K562 (cell line): ENCODE data around the gene MARS1. TPM values are rescaled to one million over a fixed set of nuclear protein-coding genes. Genes with fewer than 3 reads are reported as not detected.

ENCODE experiments used
- ATAC-seq: fragments of 200-7000 bp; cut with Tn5 transposase; 3 replicates; pipeline ENCODE4 v1.9.1; 2020; ENCODE audit warnings: moderate library complexity
- BruUV-seq: library from RNA; stranded (reverse); fragments of 400-500 nt; replicated peaks from 2 replicates; lab custom pipeline; 2021; lab: Mats Ljungman, UMichigan
- CTCF ChIA-PET: fragments of 300-600 bp; formaldehyde crosslinking; extraction: SDS; loops from one replicate; lab custom pipeline; 2021; ENCODE audit warnings: low intra/inter-chr PET ratio; lab: Yijun Ruan, JAX
- POLR2A ChIA-PET: fragments of 300-600, 350-650 bp; sonication (Branson Sonifier 250); formaldehyde crosslinking; extraction: SDS; loops from one replicate; lab custom pipeline; 2021; ENCODE audit warnings: antibody characterized with exemption, inconsistent platforms; lab: Yijun Ruan, JAX
- DNase-seq, 4 experiments: peaks; one replicate each; pipeline versions ENCODE4 v3.0.0 to v3.0.0-alpha.2; 2011 to 2018; ENCODE audit warnings: low spot score in 3 of 4, mixed read lengths in 3 of 4; ENCODE audit errors: extremely low read depth in 1 of 4
- FAIRE-seq: peaks from 2 replicates; lab custom pipeline; 2011; peaks lifted over from hg19 to GRCh38; lab: Jason Lieb, UNC
- H2AFZ ChIP-seq: 2 replicates; pipeline ENCODE4 v1.6.0; 2011; ENCODE audit warnings: low read depth, low read length, control low read depth, inconsistent platforms
- H3K27ac ChIP-seq: fragments of 200-600 bp; 3 replicates; pipeline ENCODE4 v1.8.0; 2011; ENCODE audit warnings: low read depth, mild to moderate bottlenecking, control low read depth, inconsistent platforms, low read length, moderate library complexity, mixed read lengths; ENCODE audit errors: extremely low read depth
- H3K27me3 ChIP-seq, 2 experiments: fragments of 300-600 bp in 1 of 2; 2 replicates in 1 of 2; 3 replicates in 1 of 2; pipeline versions ENCODE4 v1.6.0 to v1.8.0; 2011; ENCODE audit warnings: inconsistent platforms in 2 of 2, low read length in 2 of 2, mild to moderate bottlenecking in 1 of 2, mixed read lengths in 1 of 2, moderate library complexity in 1 of 2; ENCODE audit not compliant: control insufficient read depth in 2 of 2, insufficient read depth in 2 of 2
- H3K36me3 ChIP-seq: fragments of 300-600 bp; 3 replicates; pipeline ENCODE4 v1.8.0; 2011; ENCODE audit warnings: mild to moderate bottlenecking, low read length, inconsistent platforms; ENCODE audit not compliant: control insufficient read depth, insufficient read depth
- H3K4me1 ChIP-seq, 2 experiments: fragments of 200-600 bp in 1 of 2; replicated peaks in 1 of 2; 2 replicates in 1 of 2; 3 replicates in 1 of 2; pipeline versions ENCODE4 v1.5.1 to v1.8.0; 2011; ENCODE audit warnings: inconsistent platforms in 2 of 2, low read length in 2 of 2, mild to moderate bottlenecking in 1 of 2, mixed read lengths in 1 of 2, moderate library complexity in 1 of 2; ENCODE audit not compliant: control insufficient read depth in 2 of 2, insufficient read depth in 2 of 2
- H3K4me2 ChIP-seq: 2 replicates; pipeline ENCODE4 v1.6.1; 2011; ENCODE audit warnings: low read length, control low read depth, inconsistent platforms, mixed read lengths; ENCODE audit not compliant: insufficient read depth
- H3K4me3 ChIP-seq: fragments of 200-600 bp; sonication (generic), shearing (Covaris generic); 2 replicates; pipeline ENCODE4 v1.5.1; 2016; ENCODE audit warnings: control low read depth, inconsistent platforms
- H3K79me2 ChIP-seq: fragments of 200-600 bp; 3 replicates; pipeline ENCODE4 v1.8.0; 2011; ENCODE audit warnings: low read length, inconsistent platforms; ENCODE audit not compliant: control insufficient read depth, insufficient read depth
- H3K9ac ChIP-seq, 2 experiments: 2 replicates each; pipeline versions ENCODE4 v1.6.0 to v1.6.1; 2011; ENCODE audit warnings: low read depth in 2 of 2, low read length in 2 of 2, control low read depth in 1 of 2, inconsistent platforms in 1 of 2, mild to moderate bottlenecking in 1 of 2, mixed read lengths in 1 of 2; ENCODE audit not compliant: insufficient read depth in 1 of 2
- H3K9me1 ChIP-seq: one replicate; pipeline ENCODE4 v1.6.0; 2011; ENCODE audit warnings: inconsistent platforms, mild to moderate bottlenecking, low read length, moderate library complexity; ENCODE audit not compliant: control insufficient read depth, insufficient read depth
- H3K9me3 ChIP-seq: replicated peaks from 2 replicates; pipeline ENCODE4 v1.5.1; 2011; ENCODE audit warnings: low read depth, low read length, inconsistent platforms; ENCODE audit not compliant: control insufficient read depth, insufficient read depth
- H4K20me1 ChIP-seq: replicated peaks from 2 replicates; pipeline ENCODE4 v1.6.1; 2011; ENCODE audit warnings: low read length, inconsistent platforms, mixed read lengths; ENCODE audit not compliant: control insufficient read depth, insufficient read depth
- HLTF ChIP-seq: fragments of 450-650 bp; IDR thresholded peaks from 2 replicates; pipeline ENCODE4 v1.6.1; 2016
- MAFG ChIP-seq: fragments of 450-650 bp; conservative IDR thresholded peaks from 2 replicates; pipeline ENCODE4 v1.6.1; 2016; ENCODE audit warnings: missing genetic modification characterization, missing compliant biosample characterization
- POLR2AphosphoS2 ChIP-seq: IDR thresholded peaks from 2 replicates; pipeline ENCODE4 v1.6.1; 2012; ENCODE audit warnings: low read length, improper control_type of control experiment
- POLR2AphosphoS5 ChIP-seq: IDR thresholded peaks from 2 replicates; pipeline ENCODE4 v1.6.1; 2011; ENCODE audit warnings: mild to moderate bottlenecking, low read depth, low read length, moderate library complexity; ENCODE audit not compliant: control insufficient read depth, insufficient read depth
- SLC30A9 ChIP-seq: fragments of 250-450 bp; sonication (Bioruptor Pico); IDR thresholded peaks from 2 replicates; pipeline ENCODE4 v1.8.0; 2022; ENCODE audit warnings: mild to moderate bottlenecking, moderate library complexity
- TAF15 ChIP-seq: fragments of 200-400 bp; formaldehyde crosslinking; IDR thresholded peaks from 2 replicates; pipeline ENCODE4 v1.6.1; 2017; ENCODE audit warnings: mild to moderate bottlenecking, low read depth, low read length, moderate library complexity
- TOE1 ChIP-seq, 2 experiments: fragments of 450-650 bp in 1 of 2; sonication (generic) in 1 of 2; formaldehyde crosslinking in 1 of 2; IDR thresholded peaks; 2 replicates each; pipeline versions ENCODE4 v1.7.1 to v1.8.0; 2016 to 2022; ENCODE audit warnings: borderline replicate concordance in 2 of 2, mild to moderate bottlenecking in 2 of 2, antibody characterized with exemption in 1 of 2, inconsistent platforms in 1 of 2, low read depth in 1 of 2, missing genetic modification reagents in 1 of 2, moderate library complexity in 1 of 2
- ZKSCAN3 ChIP-seq: fragments of 250-450 bp; sonication (Bioruptor Pico); IDR thresholded peaks from 2 replicates; pipeline ENCODE4 v1.4.0; 2020
- WGBS: fragments of 100-300 bp; shearing (Covaris generic); methylation state at CpG from one replicate; pipeline ENCODE4 v1.1.6; 2016; ENCODE audit warnings: low coverage, mixed read lengths; ENCODE audit not compliant: insufficient coverage; ENCODE audit errors: missing lambda C conversion rate; 5-methylcytosine and 5-hydroxymethylcytosine counted together
- in situ Hi-C: fragments of 300-500 bp; cut with MboI; formaldehyde crosslinking; loops from 4 replicates; pipeline ENCODE4 v1.15.0; 2018; ENCODE audit warnings: inconsistent platforms, mixed read lengths
- intact Hi-C: fragments of 100-400 bp; cut with micrococcal nuclease; formaldehyde crosslinking; loops from 2 replicates; pipeline ENCODE4 v1.14.2; 2022
- polyA plus RNA-seq, 8 experiments: library from polyadenylated mRNA; depleted of rRNA in 4 of 8; stranded (reverse) in 5 of 8; unstranded in 3 of 8; fragments of >200 nt; fragmentation: Nextera tagmentation in 2 of 8; fragmentation: Illumina TruSeq in 1 of 8; extraction: Ambion mirVana in 2 of 8; extraction: Trizol in 1 of 8; gene quantifications; 2 replicates each; pipeline versions ENCODE4 v1.2.1 to v1.2.3, GENCODE V29; 2011 to 2014; ENCODE audit warnings: inconsistent platforms in 1 of 8, missing spikeins in 1 of 8
- total RNA-seq, 7 experiments: library from RNA; depleted of rRNA in 6 of 7; stranded (reverse); fragments of >200 nt in 6 of 7; fragmentation: Illumina TruSeq in 2 of 7; extraction: Trizol in 2 of 7; gene quantifications; 2 replicates each; pipeline versions ENCODE4 v1.2.1 to v1.2.3, GENCODE V29; 2011 to 2021; ENCODE audit warnings: low replicate concordance in 1 of 7
- TF ChIP-seq, protein P1 (sequence below): sonication (generic); formaldehyde crosslinking; IDR thresholded peaks from 2 replicates; pipeline ENCODE4 v1.8.1; 2023; ENCODE audit warnings: missing genetic modification reagents, mild to moderate bottlenecking, borderline replicate concordance

Gene MARS1
- total and polyA plus RNA-seq, 9 of the 15 experiments (the other 6 are each of a cell fraction or from before 2014, with no cell fraction given), result 117 to 382 (median 220) TPM

DNA sequence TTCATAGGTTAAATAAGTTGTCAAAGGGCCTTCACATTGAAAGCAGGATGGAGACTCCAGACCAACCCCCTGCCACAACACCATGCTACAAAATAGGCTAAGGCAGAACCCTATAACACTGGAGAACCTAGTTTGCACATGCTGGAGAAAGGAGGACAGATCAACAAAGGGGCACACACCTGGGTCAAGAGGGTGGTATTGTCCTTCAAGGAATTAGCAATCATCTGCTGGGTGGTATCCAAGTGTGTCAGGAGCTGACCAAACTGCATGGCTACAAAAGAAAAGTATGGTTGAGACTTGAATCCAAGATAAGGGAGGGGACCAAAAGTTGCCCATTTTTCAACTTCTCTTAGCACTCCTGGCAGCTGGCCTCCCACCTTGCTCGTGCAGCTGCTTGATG, 44.0 kb downstream of the MARS1 start:
- BruUV-seq, result no TSS peak
- no peak for FAIRE-seq
- Histone ChIP-seq H3K27me3 (no peaks in the 10 kb centered on the region), H3K9ac (no peak overlapping the region), H3K27ac (no peak overlapping the region), H3K4me3 (no peak overlapping the region), H4K20me1 (no peaks in the 10 kb centered on the region), H3K9me1 (no peaks in the 10 kb centered on the region), H3K79me2 (no peaks in the 10 kb centered on the region), H3K4me2 (no peak overlapping the region), H3K9me3 (no peaks in the 10 kb centered on the region), H3K4me1 (peaks cover 0 to 2% of the 10 kb centered on the region in 2 experiments; a peak in 1 of 5 replicates), H3K36me3 (peaks cover 93% of the 10 kb centered on the region), H2AFZ (no peak overlapping the region)
- ATAC-seq, result no peak
- TF ChIP-seq SLC30A9 (CRISPR knock-in tag), result no peak
- no peak for TF ChIP-seq ZKSCAN3 (CRISPR knock-in tag)
- peak; percentile 27; the same call in 1 of the 2 replicates for TF ChIP-seq POLR2AphosphoS5
- no peak for TF ChIP-seq TAF15
- TF ChIP-seq, protein P1, sequence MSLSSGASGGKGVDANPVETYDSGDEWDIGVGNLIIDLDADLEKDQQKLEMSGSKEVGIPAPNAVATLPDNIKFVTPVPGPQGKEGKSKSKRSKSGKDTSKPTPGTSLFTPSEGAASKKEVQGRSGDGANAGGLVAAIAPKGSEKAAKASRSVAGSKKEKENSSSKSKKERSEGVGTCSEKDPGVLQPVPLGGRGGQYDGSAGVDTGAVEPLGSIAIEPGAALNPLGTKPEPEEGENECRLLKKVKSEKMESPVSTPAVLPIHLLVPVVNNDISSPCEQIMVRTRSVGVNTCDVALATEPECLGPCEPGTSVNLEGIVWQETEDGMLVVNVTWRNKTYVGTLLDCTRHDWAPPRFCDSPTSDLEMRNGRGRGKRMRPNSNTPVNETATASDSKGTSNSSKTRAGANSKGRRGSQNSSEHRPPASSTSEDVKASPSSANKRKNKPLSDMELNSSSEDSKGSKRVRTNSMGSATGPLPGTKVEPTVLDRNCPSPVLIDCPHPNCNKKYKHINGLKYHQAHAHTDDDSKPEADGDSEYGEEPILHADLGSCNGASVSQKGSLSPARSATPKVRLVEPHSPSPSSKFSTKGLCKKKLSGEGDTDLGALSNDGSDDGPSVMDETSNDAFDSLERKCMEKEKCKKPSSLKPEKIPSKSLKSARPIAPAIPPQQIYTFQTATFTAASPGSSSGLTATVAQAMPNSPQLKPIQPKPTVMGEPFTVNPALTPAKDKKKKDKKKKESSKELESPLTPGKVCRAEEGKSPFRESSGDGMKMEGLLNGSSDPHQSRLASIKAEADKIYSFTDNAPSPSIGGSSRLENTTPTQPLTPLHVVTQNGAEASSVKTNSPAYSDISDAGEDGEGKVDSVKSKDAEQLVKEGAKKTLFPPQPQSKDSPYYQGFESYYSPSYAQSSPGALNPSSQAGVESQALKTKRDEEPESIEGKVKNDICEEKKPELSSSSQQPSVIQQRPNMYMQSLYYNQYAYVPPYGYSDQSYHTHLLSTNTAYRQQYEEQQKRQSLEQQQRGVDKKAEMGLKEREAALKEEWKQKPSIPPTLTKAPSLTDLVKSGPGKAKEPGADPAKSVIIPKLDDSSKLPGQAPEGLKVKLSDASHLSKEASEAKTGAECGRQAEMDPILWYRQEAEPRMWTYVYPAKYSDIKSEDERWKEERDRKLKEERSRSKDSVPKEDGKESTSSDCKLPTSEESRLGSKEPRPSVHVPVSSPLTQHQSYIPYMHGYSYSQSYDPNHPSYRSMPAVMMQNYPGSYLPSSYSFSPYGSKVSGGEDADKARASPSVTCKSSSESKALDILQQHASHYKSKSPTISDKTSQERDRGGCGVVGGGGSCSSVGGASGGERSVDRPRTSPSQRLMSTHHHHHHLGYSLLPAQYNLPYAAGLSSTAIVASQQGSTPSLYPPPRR (CRISPR knock-in tag), result no peak
- TF ChIP-seq TOE1 (IDR thresholded peaks at IDR 0.05; ENCODE audit: borderline replicate concordance), result no peak
- no peak for TF ChIP-seq TOE1 (CRISPR knock-in tag; IDR thresholded peaks at IDR 0.05; ENCODE audit: borderline replicate concordance, low read depth)
- no peak for TF ChIP-seq HLTF
- no peak for TF ChIP-seq MAFG (tag)
- peak; percentile 73; the same call in 1 of the 2 replicates for TF ChIP-seq POLR2AphosphoS2
- intact Hi-C loops (no loop called here), in situ Hi-C loops (no loop called here)
- ChIA-PET CTCF (no interaction called here), POLR2A (interaction anchor here (1.8 to 10.8 kb wide), 4 partner anchors 7 to 21 kb away, joined by 6 to 225 read pairs (median 18); partner anchors contain the start of gene DDIT3)
- 75% methylated on average over 1 of the region's 1 CpG for WGBS
- DNase-seq, result no peak
